K562 (cell line): Measurements from ENCODE around the gene ENDOV. TPM values are rescaled to one million over a fixed set of nuclear protein-coding genes. Genes with fewer than 3 reads are reported as not detected.

ENCODE experiments used
- ATAC-seq: fragments of 200-7000 bp; cut with Tn5 transposase; 3 replicates; pipeline ENCODE4 v1.9.1; 2020; ENCODE audit warnings: moderate library complexity
- BruUV-seq: library from RNA; stranded (reverse); fragments of 400-500 nt; replicated peaks from 2 replicates; lab custom pipeline; 2021; lab: Mats Ljungman, UMichigan
- CTCF ChIA-PET: fragments of 300-600 bp; formaldehyde crosslinking; extraction: SDS; loops from one replicate; lab custom pipeline; 2021; ENCODE audit warnings: low intra/inter-chr PET ratio; lab: Yijun Ruan, JAX
- POLR2A ChIA-PET: fragments of 300-600, 350-650 bp; sonication (Branson Sonifier 250); formaldehyde crosslinking; extraction: SDS; loops from one replicate; lab custom pipeline; 2021; ENCODE audit warnings: antibody characterized with exemption, inconsistent platforms; lab: Yijun Ruan, JAX
- DNase-seq, 4 experiments: peaks; one replicate each; pipeline versions ENCODE4 v3.0.0 to v3.0.0-alpha.2; 2011 to 2018; ENCODE audit warnings: low spot score in 3 of 4, mixed read lengths in 3 of 4; ENCODE audit errors: extremely low read depth in 1 of 4
- FAIRE-seq: peaks from 2 replicates; lab custom pipeline; 2011; peaks lifted over from hg19 to GRCh38; lab: Jason Lieb, UNC
- H2AFZ ChIP-seq: 2 replicates; pipeline ENCODE4 v1.6.0; 2011; ENCODE audit warnings: low read depth, low read length, control low read depth, inconsistent platforms
- H3K27ac ChIP-seq: fragments of 200-600 bp; 3 replicates; pipeline ENCODE4 v1.8.0; 2011; ENCODE audit warnings: low read depth, mild to moderate bottlenecking, control low read depth, inconsistent platforms, low read length, moderate library complexity, mixed read lengths; ENCODE audit errors: extremely low read depth
- H3K27me3 ChIP-seq, 2 experiments: fragments of 300-600 bp in 1 of 2; 2 replicates in 1 of 2; 3 replicates in 1 of 2; pipeline versions ENCODE4 v1.6.0 to v1.8.0; 2011; ENCODE audit warnings: inconsistent platforms in 2 of 2, low read length in 2 of 2, mild to moderate bottlenecking in 1 of 2, mixed read lengths in 1 of 2, moderate library complexity in 1 of 2; ENCODE audit not compliant: control insufficient read depth in 2 of 2, insufficient read depth in 2 of 2
- H3K36me3 ChIP-seq: fragments of 300-600 bp; 3 replicates; pipeline ENCODE4 v1.8.0; 2011; ENCODE audit warnings: mild to moderate bottlenecking, low read length, inconsistent platforms; ENCODE audit not compliant: control insufficient read depth, insufficient read depth
- H3K4me1 ChIP-seq, 2 experiments: fragments of 200-600 bp in 1 of 2; replicated peaks in 1 of 2; 2 replicates in 1 of 2; 3 replicates in 1 of 2; pipeline versions ENCODE4 v1.5.1 to v1.8.0; 2011; ENCODE audit warnings: inconsistent platforms in 2 of 2, low read length in 2 of 2, mild to moderate bottlenecking in 1 of 2, mixed read lengths in 1 of 2, moderate library complexity in 1 of 2; ENCODE audit not compliant: control insufficient read depth in 2 of 2, insufficient read depth in 2 of 2
- H3K4me2 ChIP-seq: 2 replicates; pipeline ENCODE4 v1.6.1; 2011; ENCODE audit warnings: low read length, control low read depth, inconsistent platforms, mixed read lengths; ENCODE audit not compliant: insufficient read depth
- H3K4me3 ChIP-seq: fragments of 200-600 bp; sonication (generic), shearing (Covaris generic); 2 replicates; pipeline ENCODE4 v1.5.1; 2016; ENCODE audit warnings: control low read depth, inconsistent platforms
- H3K79me2 ChIP-seq: fragments of 200-600 bp; 3 replicates; pipeline ENCODE4 v1.8.0; 2011; ENCODE audit warnings: low read length, inconsistent platforms; ENCODE audit not compliant: control insufficient read depth, insufficient read depth
- H3K9ac ChIP-seq, 2 experiments: 2 replicates each; pipeline versions ENCODE4 v1.6.0 to v1.6.1; 2011; ENCODE audit warnings: low read depth in 2 of 2, low read length in 2 of 2, control low read depth in 1 of 2, inconsistent platforms in 1 of 2, mild to moderate bottlenecking in 1 of 2, mixed read lengths in 1 of 2; ENCODE audit not compliant: insufficient read depth in 1 of 2
- H3K9me1 ChIP-seq: one replicate; pipeline ENCODE4 v1.6.0; 2011; ENCODE audit warnings: inconsistent platforms, mild to moderate bottlenecking, low read length, moderate library complexity; ENCODE audit not compliant: control insufficient read depth, insufficient read depth
- H3K9me3 ChIP-seq: replicated peaks from 2 replicates; pipeline ENCODE4 v1.5.1; 2011; ENCODE audit warnings: low read depth, low read length, inconsistent platforms; ENCODE audit not compliant: control insufficient read depth, insufficient read depth
- H4K20me1 ChIP-seq: replicated peaks from 2 replicates; pipeline ENCODE4 v1.6.1; 2011; ENCODE audit warnings: low read length, inconsistent platforms, mixed read lengths; ENCODE audit not compliant: control insufficient read depth, insufficient read depth
- POLR2G ChIP-seq: fragments of 200-400 bp; formaldehyde crosslinking; IDR thresholded peaks from 2 replicates; pipeline ENCODE4 v1.6.1; 2017; ENCODE audit warnings: low read depth, mild to moderate bottlenecking, antibody characterized with exemption, low read length, moderate library complexity
- ZNF609 ChIP-seq: sonication (generic); formaldehyde crosslinking; IDR thresholded peaks from 2 replicates; pipeline ENCODE4 v1.8.1; 2023; ENCODE audit warnings: missing genetic modification reagents, mild to moderate bottlenecking, borderline replicate concordance
- WGBS: fragments of 100-300 bp; shearing (Covaris generic); methylation state at CpG from one replicate; pipeline ENCODE4 v1.1.6; 2016; ENCODE audit warnings: low coverage, mixed read lengths; ENCODE audit not compliant: insufficient coverage; ENCODE audit errors: missing lambda C conversion rate; 5-methylcytosine and 5-hydroxymethylcytosine counted together
- in situ Hi-C: fragments of 300-500 bp; cut with MboI; formaldehyde crosslinking; loops from 4 replicates; pipeline ENCODE4 v1.15.0; 2018; ENCODE audit warnings: inconsistent platforms, mixed read lengths
- intact Hi-C: fragments of 100-400 bp; cut with micrococcal nuclease; formaldehyde crosslinking; loops from 2 replicates; pipeline ENCODE4 v1.14.2; 2022
- polyA plus RNA-seq, 8 experiments: library from polyadenylated mRNA; depleted of rRNA in 4 of 8; stranded (reverse) in 5 of 8; unstranded in 3 of 8; fragments of >200 nt; fragmentation: Nextera tagmentation in 2 of 8; fragmentation: Illumina TruSeq in 1 of 8; extraction: Ambion mirVana in 2 of 8; extraction: Trizol in 1 of 8; gene quantifications; 2 replicates each; pipeline versions ENCODE4 v1.2.1 to v1.2.3, GENCODE V29; 2011 to 2014; ENCODE audit warnings: inconsistent platforms in 1 of 8, missing spikeins in 1 of 8
- total RNA-seq, 7 experiments: library from RNA; depleted of rRNA in 6 of 7; stranded (reverse); fragments of >200 nt in 6 of 7; fragmentation: Illumina TruSeq in 2 of 7; extraction: Trizol in 2 of 7; gene quantifications; 2 replicates each; pipeline versions ENCODE4 v1.2.1 to v1.2.3, GENCODE V29; 2011 to 2021; ENCODE audit warnings: low replicate concordance in 1 of 7

ENDOV gene
- total and polyA plus RNA-seq, 9 of the 15 experiments (the other 6 are each of a cell fraction or from before 2014, with no cell fraction given), result 1.2 to 8.2 (median 3.7) TPM

GRCh38 chr17:80421381-80422090, 6.6 kb downstream of the ENDOV start:
- in situ Hi-C loops (no loop called here), intact Hi-C loops (no loop called here)
- H3K4me1 ChIP-seq, result peaks cover 0 to 21% of the 10 kb centered on the region in 2 experiments; a peak in 2 of 5 replicates
- H3K79me2 ChIP-seq, result no peaks in the 10 kb centered on the region
- FAIRE-seq, result no peak
- no peak overlapping the region for H3K4me3 ChIP-seq
- 22% methylated on average over 13 of the region's 20 CpGs for WGBS
- DNase-seq, result no peak
- no peak overlapping the region for H3K27ac ChIP-seq
- no peaks in the 10 kb centered on the region for H3K9me3 ChIP-seq
- H2AFZ ChIP-seq, result no peak overlapping the region
- peaks cover 13 to 43% of the 10 kb centered on the region in 2 experiments; a peak in 4 of 5 replicates for H3K27me3 ChIP-seq
- H3K4me2 ChIP-seq, result no peak overlapping the region
- no TSS peak for BruUV-seq
- no peak for ATAC-seq
- no peak for TF ChIP-seq ZNF609
- peak; percentile 44; the same call in 1 of the 2 replicates for TF ChIP-seq POLR2G
- TF ChIP-seq, all 486 proteins: peak for 1
- ChIA-PET CTCF (no interaction called here), POLR2A (no interaction called here)
- peaks cover 13% of the 10 kb centered on the region; the same call in 1 of the 2 replicates for H4K20me1 ChIP-seq
- H3K9ac ChIP-seq, result no peak overlapping the region
- no peaks in the 10 kb centered on the region for H3K9me1 ChIP-seq
- 0 out of 3 replicates have a peak, but pooled peaks cover 3% of the 10 kb centered on the region for H3K36me3 ChIP-seq
